GM12872 (cell line): ENCODE data around the gene CERS5.

Experiments used
- CTCF ChIP-seq: IDR thresholded peaks from 3 replicates; pipeline ENCODE4 v1.5.1; 2011; ENCODE audit warnings: low read depth, mild to moderate bottlenecking, low read length, moderate library complexity; ENCODE audit not compliant: insufficient read depth

CERS5 gene

DNA sequence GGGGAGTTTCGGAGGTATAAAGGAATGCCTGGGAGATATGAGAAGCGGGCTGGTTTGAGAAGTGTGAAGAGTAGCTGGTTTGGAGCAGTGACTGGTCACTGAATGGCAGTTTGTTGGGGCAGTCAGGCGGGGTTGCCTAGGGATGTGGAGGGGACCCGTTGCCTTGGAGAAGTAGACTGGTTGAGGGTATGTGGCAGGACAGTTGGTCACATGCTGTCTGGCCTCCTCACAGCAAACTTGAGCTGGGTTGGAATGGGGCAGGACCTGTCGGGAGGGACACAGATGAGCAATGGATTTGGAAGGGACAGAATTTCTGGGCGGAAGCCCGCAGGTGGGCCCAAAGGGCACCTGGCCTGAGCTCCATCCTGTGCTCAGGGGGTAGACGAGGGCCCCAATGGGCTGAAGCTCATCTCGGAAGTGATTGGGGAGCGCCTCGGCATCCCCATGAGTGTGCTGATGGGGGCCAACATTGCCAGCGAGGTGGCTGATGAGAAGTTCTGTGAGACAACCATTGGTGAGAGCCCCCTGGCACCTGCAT, 61.2 kb downstream of the CERS5 start:
- no peak for TF ChIP-seq CTCF

DNA sequence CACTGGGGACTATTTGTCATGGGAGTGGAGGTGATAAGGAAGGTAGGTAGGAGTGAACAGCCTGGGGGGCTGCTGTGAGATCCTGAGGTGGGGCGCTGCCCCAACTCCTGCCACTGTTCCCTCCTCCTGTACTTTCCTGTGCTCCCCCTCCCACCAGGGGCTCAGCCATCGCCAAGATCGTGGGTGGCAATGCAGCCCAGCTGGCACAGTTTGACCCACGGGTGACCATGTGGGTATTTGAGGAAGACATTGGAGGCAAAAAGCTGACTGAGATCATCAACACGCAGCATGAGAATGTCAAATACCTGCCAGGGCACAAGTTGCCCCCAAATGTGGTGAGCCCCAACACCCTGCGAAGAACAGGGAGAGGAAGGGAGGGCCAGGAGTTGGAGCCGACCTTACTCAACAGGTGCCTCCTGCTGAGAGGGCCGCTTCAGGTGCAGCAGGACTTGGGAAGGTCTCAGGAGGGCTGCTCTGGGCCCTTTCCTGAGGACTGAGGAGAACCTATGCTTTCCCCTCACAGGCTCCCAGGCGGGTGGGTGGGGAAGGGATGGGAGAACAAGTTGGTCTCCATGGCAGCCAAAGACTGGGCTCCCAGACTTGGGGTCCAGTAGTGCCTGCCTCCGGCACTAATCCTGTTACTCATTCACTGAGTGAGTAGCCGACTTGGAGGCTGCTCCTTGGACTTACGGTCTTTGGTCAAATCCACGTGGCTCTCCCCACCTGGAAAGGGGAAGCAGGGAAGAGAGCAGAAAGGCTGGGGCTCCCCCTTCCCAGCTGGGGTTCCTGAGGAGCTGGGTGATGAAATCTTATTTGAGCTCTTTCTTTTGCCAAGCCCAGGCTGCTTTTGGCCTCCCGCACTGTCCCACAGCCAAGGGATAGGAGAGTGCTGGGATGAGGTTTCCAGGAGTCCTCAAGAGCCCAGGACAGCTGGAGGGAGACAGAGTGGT, 62.5 kb downstream of the CERS5 start:
- no peak for TF ChIP-seq CTCF

DNA sequence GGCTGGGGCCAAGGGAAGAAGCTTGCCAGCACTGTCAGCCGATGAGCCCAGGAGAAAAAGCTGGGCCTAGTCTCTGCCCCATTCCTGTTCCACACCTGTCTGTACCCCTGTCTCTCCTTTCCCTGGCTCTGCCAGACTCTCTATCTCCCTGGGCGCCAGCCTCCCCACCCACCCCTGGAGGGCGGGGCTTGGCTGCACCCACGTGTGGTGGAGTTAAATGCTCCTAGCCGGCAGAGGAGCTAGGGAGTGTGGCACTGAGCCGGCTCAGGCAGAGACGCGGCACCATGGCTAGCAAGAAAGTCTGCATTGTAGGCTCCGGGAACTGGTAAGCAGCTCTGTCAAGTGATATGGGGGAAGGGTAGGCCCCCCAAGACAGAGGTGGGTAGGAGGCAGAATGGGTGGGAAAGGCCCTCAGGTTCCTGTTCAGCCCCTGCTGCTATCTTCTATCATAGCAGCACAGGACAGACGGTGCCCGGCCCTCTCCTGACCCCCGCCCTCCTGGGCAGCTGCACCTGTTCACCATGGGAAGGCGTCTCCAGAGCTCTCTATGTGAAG, 63.3 kb downstream of the CERS5 start, which contains the start of gene GPD1:
TSS of gene GPD1 (plus strand) at position 242 of the 555 bp plus-strand sequence. CDS start at position 285, 43 bp downstream.
- TF ChIP-seq CTCF: no peak

GRCh38 chr12:50103351-50103750, 63.8 kb downstream of the CERS5 start:
- TF ChIP-seq CTCF: no peak

DNA sequence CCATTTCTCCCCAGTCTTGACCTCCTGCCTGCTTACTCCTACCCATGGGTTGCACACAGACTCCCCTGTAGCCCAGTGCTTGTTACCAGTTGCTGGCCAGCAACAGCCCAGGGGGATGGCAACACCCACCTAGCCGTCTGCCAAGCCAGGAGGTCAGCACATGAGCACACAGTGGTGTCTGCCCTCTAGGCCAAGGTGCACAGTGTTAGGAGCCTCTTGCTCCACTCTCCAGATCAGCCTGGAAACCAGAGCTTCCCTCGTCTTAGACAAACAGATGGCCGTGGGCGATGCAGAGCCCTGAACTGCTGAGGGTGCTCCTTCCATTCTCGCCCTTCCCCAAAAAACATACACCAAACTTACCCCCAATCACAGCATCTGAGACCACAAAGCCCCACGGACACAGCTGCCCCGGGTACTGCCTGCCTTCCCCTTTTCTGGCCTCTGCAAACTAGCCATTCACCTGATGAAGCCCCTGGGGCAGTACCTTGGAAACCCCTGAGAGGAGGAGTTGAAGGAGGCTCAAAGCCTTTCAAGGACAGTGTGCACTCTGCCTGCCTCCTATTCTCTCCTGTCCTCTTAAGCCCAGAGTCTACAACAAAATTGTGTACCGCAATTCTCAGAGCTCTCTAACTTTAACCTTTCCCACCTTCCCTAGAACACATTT, 64.4 kb downstream of the CERS5 start:
- TF ChIP-seq CTCF: no peak

- TF ChIP-seq CTCF: no peak
Measured at GRCh38 chr12:50102131-50102531, 65.0 kb downstream of the CERS5 start.

DNA sequence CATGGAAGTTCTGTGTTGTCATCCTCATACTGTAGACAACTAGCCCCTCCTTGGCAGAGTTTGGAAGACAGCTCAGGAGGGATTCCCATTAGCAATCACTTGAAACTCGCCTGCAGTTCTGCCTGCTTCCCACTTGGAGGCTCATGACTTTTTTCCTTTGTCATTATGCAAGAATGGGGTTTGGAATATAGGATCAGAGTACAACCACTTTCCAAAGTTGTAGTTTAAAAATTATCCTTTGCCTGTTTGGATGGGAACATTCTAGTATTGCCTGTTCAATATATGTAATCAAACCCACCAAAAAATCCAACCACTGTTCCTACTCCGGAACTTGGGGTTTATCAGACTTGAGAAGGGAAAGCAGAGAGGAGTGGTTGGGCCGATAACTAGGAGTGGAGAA, 65.5 kb downstream of the CERS5 start:
- peak; percentile 36; the same call in 1 of the 3 replicates for TF ChIP-seq CTCF
